Neural crest cell (in vitro differentiated cells): ENCODE data around the gene MSH4. TPM values are rescaled to one million over a fixed set of nuclear protein-coding genes. Genes with fewer than 3 reads are reported as not detected.
A peak's percentile ranks its signal among the peaks of the same experiment; 100 is the strongest.

Source experiments
- DNase-seq: peaks from one replicate; pipeline ENCODE4 v3.0.0; 2021; ENCODE audit warnings: low read depth, mixed read lengths, low spot score
- H3K27ac Mint-ChIP-seq: one replicate; pipeline ENCODE4 v1.8.0; 2021; ENCODE audit warnings: mild to moderate bottlenecking, mixed read lengths; ENCODE audit not compliant: unreplicated experiment
- H3K27me3 Mint-ChIP-seq: 2 replicates; pipeline ENCODE4 v1.8.0; 2021; ENCODE audit warnings: low read depth, mild to moderate bottlenecking, mixed read lengths
- H3K36me3 Mint-ChIP-seq: 2 replicates; pipeline ENCODE4 v1.8.0; 2021; ENCODE audit warnings: low read depth, mild to moderate bottlenecking, mixed read lengths
- H3K4me1 Mint-ChIP-seq: 2 replicates; pipeline ENCODE4 v1.8.0; 2021; ENCODE audit warnings: mixed read lengths
- H3K4me3 Mint-ChIP-seq: one replicate; pipeline ENCODE4 v1.8.0; 2021; ENCODE audit warnings: mild to moderate bottlenecking, mixed read lengths
- H3K9me3 Mint-ChIP-seq: 2 replicates; pipeline ENCODE4 v1.8.0; 2021; ENCODE audit warnings: mixed read lengths
- total RNA-seq: library from RNA; stranded (reverse); gene quantifications from 2 replicates; pipeline ENCODE4 v1.2.1, GENCODE V29; 2021
- TF ChIP-seq, protein P1 (sequence below): fragments of 200-600 bp; sonication (generic); conservative IDR thresholded peaks from 2 replicates; pipeline ENCODE4 v1.5.0; 2021; ENCODE audit warnings: antibody characterized with exemption, mild to moderate bottlenecking

MSH4 gene
- total RNA-seq, 1 donor from 2014 or later = 0.56 TPM

- no peak for DNase-seq
- TF ChIP-seq, protein P1, sequence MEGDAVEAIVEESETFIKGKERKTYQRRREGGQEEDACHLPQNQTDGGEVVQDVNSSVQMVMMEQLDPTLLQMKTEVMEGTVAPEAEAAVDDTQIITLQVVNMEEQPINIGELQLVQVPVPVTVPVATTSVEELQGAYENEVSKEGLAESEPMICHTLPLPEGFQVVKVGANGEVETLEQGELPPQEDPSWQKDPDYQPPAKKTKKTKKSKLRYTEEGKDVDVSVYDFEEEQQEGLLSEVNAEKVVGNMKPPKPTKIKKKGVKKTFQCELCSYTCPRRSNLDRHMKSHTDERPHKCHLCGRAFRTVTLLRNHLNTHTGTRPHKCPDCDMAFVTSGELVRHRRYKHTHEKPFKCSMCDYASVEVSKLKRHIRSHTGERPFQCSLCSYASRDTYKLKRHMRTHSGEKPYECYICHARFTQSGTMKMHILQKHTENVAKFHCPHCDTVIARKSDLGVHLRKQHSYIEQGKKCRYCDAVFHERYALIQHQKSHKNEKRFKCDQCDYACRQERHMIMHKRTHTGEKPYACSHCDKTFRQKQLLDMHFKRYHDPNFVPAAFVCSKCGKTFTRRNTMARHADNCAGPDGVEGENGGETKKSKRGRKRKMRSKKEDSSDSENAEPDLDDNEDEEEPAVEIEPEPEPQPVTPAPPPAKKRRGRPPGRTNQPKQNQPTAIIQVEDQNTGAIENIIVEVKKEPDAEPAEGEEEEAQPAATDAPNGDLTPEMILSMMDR = no peak
- Mint-ChIP-seq H3K4me1 (no peaks in the 10 kb centered on the region), H3K4me3 (no peak overlapping the region), H3K36me3 (peaks cover 6% of the 10 kb centered on the region), H3K27me3 (no peaks in the 10 kb centered on the region), H3K27ac (no peak overlapping the region), H3K9me3 (peaks cover 8% of the 10 kb centered on the region)
Observed at GRCh38 chr1:75870951-75871350, 74.3 kb downstream of the MSH4 start.

DNA sequence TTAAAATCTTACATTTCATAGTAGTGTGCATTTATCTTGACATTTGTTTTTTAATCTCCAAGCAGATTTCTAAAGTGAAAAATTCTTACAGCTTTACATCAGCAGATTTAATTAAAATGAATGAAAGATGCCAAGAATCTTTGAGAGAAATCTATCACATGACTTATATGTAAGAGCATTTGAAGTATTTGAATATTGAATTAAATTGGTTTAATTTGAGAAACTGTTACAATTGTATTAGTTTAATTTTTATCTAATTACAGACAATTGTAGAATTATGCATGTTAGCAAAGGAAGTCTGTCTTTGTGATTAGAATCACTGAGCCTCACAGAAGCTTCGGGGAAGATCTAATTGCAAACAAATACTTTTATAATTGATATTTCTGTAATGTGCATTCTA is 83.3 kb downstream of the MSH4 start:
- H3K36me3 Mint-ChIP-seq = no peaks in the 10 kb centered on the region
- H3K27me3 Mint-ChIP-seq = no peaks in the 10 kb centered on the region
- no peak overlapping the region for H3K27ac Mint-ChIP-seq
- TF ChIP-seq, protein P1 = no peak
- no peak for DNase-seq
- no peaks in the 10 kb centered on the region for H3K9me3 Mint-ChIP-seq
- no peaks in the 10 kb centered on the region for H3K4me1 Mint-ChIP-seq
- no peak overlapping the region for H3K4me3 Mint-ChIP-seq

- TF ChIP-seq, protein P1 = no peak
- no peaks in the 10 kb centered on the region for H3K36me3 Mint-ChIP-seq
- no peaks in the 10 kb centered on the region for H3K27me3 Mint-ChIP-seq
- no peak overlapping the region for H3K27ac Mint-ChIP-seq
- H3K4me3 Mint-ChIP-seq = no peak overlapping the region
- H3K9me3 Mint-ChIP-seq = peaks cover 5% of the 10 kb centered on the region
- H3K4me1 Mint-ChIP-seq = no peaks in the 10 kb centered on the region
- no peak for DNase-seq
Observed at GRCh38 chr1:75884437-75884836, 87.8 kb downstream of the MSH4 start.

- Mint-ChIP-seq H3K36me3 (no peaks in the 10 kb centered on the region), H3K4me3 (no peak overlapping the region), H3K27me3 (no peaks in the 10 kb centered on the region), H3K27ac (no peak overlapping the region), H3K4me1 (no peaks in the 10 kb centered on the region), H3K9me3 (no peaks in the 10 kb centered on the region)
- TF ChIP-seq, protein P1 = no peak
- no peak for DNase-seq
Observed at GRCh38 chr1:75901371-75901770, 104.7 kb downstream of the MSH4 start.

- H3K9me3 Mint-ChIP-seq = no peaks in the 10 kb centered on the region
- H3K36me3 Mint-ChIP-seq = no peaks in the 10 kb centered on the region
- DNase-seq = peak; percentile 14
- TF ChIP-seq, protein P1 = peak; percentile 67
- no peaks in the 10 kb centered on the region for H3K27me3 Mint-ChIP-seq
- no peaks in the 10 kb centered on the region for H3K4me1 Mint-ChIP-seq
- no peak overlapping the region for H3K4me3 Mint-ChIP-seq
- no peak overlapping the region for H3K27ac Mint-ChIP-seq
Observed at GRCh38 chr1:75908717-75909152, 112.1 kb downstream of the MSH4 start.

GRCh38 chr1:75916834-75917233 is 120.2 kb downstream of the MSH4 start:
- H3K27ac Mint-ChIP-seq = no peak overlapping the region
- no peaks in the 10 kb centered on the region for H3K27me3 Mint-ChIP-seq
- H3K9me3 Mint-ChIP-seq = no peaks in the 10 kb centered on the region
- no peaks in the 10 kb centered on the region for H3K4me1 Mint-ChIP-seq
- no peak overlapping the region for H3K4me3 Mint-ChIP-seq
- DNase-seq = no peak
- H3K36me3 Mint-ChIP-seq = no peaks in the 10 kb centered on the region
- TF ChIP-seq, protein P1 = no peak
